GM11168 (cell line): ENCODE results near the gene ANKRD35.

Source experiments
- in situ Hi-C: fragments of 300-500 bp; cut with MboI; formaldehyde crosslinking; loops from one replicate; pipeline ENCODE4 v1.12.0; 2022; ENCODE audit warnings: low sequenced_read_pairs; ENCODE audit not compliant: unreplicated experiment

ANKRD35 gene

DNA sequence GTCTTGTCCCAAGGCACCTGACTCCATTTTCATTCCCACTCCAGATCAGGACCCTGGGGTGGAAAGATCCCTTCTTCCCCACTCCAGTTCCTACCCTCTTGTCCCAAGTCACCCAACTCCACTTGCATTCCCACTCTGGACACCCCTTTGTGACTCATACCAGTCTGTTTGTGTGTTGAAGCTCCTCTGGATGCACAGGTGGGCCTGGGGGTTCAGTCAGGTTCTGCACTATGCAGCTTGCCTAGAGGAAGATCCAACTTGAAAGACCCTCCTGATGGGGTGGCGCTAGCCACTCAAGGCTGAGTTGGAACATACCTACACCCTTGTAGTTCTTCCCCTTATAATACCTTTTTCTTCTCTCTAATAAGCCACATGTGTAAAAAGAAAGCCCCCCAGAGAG is 9.8 kb upstream of the ANKRD35 start:
- in situ Hi-C loops: no loop called here

DNA sequence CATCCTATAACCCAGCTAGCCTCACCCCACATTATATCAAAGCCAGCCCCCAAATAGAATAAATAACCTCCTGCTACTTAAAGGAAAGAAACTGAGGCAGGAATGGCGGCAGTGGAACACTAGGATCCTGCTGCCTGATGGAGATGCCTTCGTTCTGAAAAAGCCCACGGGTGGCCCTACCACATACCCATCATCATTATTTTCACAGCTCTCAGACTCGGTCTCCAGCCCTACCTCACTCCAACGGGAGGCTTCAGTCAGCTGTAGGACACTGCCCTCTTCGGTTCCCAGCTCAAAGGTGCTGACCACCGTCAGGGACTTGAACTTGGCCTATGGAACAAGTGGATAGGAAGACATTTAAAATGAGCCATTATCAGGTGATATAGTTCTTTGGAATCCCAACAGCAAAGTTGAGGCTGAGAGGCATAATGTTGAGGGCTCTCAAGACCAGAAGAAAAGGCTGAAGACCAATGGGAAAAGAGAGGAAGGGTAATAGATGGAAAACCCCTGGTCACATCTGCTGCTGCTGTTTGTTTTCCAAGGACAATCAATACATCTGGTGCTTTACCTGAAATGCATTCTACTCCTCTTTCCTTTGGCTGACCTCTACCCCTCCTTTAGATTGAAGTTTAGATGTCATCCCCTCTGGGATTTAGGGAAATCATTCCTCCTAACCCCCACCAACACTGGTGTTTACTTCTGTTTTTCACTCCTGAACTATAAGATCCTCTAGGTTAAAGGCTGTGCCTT is 7.8 kb upstream of the ANKRD35 start:
- in situ Hi-C loops: no loop called here

GRCh38 chr1:145892486-145893087 is 6.9 kb upstream of the ANKRD35 start:
- in situ Hi-C loops: no loop called here

DNA sequence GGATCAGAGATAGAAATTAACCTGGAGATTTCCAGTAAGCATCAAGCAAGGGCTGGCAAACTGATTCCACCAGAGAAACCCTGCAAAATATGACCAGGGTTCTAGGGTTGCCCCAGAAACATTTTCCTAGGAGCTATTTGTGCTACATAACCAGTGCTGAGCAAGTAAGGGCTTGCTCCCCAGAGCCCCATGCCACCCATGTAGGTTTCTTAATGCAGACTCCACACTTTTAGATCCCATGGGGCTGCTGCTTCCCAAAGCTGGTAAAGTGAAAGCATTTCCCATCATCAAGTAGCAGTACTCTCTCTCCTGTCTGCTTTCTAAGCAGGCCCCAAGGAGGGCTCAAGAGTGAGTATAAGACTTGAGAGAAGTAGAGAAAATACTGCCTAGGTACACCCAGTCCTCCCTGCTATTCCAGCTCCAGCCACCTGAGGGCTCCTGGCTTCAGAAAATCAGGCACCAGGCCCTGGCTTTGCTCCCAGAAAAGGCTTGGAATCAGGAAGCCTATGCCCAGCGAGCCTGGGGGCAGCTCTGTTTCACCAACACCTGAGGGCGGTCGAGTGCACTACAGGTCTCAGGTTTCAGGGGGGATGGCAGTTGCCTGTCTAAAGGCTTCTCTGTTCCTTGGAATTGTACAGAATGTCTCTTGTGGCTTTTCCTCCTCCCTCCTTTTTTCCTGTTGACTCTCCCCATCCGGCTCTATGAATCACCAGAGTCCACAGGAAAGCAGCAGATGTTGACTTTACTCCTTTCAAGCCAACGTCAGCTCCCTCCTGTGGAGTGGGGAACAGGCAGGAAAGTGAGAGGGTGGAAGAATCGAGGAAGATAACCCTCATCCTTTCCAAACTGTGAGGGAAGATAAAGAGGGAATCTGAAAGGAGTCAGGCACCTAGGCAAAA is 6.2 kb upstream of the ANKRD35 start:
- in situ Hi-C loops: no loop called here

GRCh38 chr1:145891143-145891542 is 5.5 kb upstream of the ANKRD35 start:
- in situ Hi-C loops: no loop called here

DNA sequence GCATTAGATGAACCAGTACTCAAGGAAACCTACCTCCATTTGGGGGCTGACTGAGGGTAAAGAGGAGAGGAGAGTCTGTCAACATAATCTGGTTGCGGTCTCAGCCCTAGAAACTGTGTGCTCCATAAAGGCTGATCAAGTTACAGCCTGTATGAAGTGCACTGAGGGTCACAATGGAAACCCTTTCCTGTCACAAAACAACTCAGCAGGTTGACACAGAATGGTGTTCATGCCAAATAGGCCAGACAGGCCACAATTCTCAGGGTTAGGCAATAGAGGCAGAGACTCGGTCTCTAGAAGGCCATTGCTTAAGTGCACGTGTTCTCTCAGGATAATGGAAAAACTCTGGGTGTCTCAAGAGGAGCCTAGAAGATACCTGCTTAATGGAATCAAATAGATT is 4.1 kb upstream of the ANKRD35 start:
- in situ Hi-C loops: no loop called here

DNA sequence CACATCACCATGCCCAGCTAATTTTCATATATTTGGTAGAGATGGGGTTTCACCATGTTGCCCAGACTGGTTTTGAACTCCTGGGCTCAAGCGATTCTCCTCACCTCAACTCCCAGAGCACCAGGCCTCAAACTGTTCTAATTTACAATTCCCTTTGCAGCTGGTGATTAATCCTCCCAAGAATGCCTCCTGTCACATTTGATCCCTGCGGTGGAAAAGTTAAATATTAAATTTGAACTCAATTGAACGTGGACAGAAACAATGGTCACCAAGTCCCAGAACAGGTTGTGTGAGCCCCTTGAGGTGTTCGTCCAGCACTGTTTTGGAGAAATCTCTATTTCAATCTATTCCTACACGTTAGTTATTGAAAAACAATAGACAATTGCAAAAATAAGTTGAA is 2.0 kb upstream of the ANKRD35 start:
- in situ Hi-C loops: no loop called here

DNA sequence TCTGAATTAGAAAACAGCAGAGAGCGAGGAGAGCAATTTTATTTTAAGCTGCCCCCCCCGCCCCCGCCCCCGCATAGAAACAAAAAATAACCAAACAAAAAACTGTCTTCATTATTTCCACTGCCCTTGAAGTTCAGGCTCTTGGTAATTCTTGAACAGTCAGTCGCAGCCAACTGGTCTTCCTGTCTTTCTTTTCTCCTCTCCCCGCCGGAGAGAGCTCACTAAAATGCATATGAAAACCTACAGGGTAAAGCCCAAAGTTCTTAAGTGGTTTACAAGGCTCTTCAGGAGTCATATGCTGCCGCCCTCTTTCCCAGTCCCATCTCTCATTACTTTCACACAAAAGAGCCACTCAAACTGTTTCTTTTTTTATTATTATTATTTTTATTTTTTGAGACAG is 1.1 kb upstream of the ANKRD35 start:
- in situ Hi-C loops: no loop called here

GRCh38 chr1:145886390-145886789 is 724 bp upstream of the ANKRD35 start:
- in situ Hi-C loops: no loop called here

- in situ Hi-C loops: no loop called here
These were observed 991 bp downstream of the ANKRD35 start for GRCh38 chr1:145884675-145885074.

DNA sequence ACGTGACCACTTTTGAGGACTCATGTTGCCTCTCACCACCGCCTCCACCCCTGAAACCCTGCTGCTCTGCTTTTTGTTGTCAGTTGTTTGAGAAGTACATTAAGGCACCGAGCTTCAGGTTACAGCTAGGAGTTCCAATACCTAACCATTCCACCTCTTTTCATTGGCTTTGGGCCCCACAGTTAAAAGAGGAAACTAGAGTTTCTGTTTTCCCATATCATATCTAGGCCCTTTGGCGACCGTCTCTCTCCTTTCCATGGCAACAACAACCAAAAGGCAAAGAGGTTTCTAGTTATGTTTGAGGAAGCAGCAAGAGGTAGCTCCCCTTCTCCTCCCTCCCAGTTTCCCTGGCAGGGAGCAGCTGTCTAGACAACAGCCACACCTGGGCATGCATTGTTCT is 5.9 kb downstream of the ANKRD35 start:
- in situ Hi-C loops: no loop called here

DNA sequence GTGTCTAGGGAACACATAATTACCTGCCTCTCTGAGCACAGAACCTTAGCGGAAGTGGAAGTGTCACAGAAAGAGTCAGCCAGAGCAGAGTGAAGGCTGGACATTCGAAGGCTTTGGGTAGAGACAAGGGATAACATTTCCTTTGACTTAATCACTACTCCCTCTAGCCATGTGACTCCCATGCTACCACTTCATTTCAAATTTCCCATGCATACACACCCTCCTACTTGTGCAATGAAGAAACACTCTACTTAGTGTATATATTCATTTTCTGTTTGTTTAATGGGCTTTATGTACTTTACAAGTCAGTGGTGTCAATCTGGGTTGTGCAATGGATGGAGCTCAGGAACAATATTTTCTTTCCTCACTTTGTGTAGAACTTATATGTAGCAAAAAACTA is 6.9 kb downstream of the ANKRD35 start:
- in situ Hi-C loops: no loop called here

GRCh38 chr1:145877923-145878486 is 7.7 kb downstream of the ANKRD35 start:
- in situ Hi-C loops: no loop called here

- in situ Hi-C loops: no loop called here
These were observed 11.0 kb downstream of the ANKRD35 start for GRCh38 chr1:145874646-145875045.

DNA sequence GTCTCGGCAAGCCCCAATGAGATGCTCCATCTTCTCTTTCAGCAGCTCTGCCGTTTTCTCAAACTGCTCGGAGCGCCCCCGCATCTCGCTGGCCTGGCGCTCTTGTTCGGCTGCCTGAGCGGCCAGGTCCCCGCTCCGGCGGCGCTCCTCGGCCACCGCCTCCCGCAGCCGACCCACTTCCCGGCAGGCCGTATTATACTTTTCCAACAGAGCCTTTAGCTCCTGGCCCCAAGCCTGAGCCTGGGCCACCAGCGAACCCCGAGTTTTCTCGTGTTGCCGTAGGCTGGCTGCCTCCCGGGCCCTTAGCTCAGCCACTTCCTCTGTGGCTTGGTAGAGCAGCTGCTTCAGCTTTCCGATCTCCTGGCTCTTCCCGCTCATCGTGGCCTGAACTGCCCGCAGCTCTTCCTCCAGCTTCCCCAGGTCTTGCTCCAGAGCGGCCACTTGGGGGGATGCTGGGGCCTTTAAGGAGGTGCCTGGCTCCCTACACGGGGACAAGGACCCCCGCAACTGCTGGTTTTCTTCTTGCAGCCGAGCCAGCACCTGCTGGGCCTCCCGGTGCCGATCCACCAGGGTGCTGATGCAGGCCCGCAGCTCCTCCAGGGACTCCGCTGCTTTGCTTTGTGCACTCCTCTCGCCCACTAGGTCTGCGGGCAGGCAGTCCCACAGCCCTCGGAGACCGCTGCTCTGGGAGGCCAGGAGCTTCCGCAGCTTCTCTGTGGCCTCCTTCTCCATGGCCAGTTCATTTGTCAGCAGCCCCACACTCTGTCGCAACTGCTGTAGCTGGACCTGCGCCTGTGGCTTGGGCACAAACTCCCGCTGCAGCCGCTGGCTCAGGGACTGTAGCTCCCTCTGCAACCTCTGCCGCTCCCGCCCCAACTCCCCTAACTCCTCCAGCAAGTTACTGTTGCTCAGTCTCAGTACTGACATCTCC is 13.4 kb downstream of the ANKRD35 start:
- in situ Hi-C loops: no loop called here

DNA sequence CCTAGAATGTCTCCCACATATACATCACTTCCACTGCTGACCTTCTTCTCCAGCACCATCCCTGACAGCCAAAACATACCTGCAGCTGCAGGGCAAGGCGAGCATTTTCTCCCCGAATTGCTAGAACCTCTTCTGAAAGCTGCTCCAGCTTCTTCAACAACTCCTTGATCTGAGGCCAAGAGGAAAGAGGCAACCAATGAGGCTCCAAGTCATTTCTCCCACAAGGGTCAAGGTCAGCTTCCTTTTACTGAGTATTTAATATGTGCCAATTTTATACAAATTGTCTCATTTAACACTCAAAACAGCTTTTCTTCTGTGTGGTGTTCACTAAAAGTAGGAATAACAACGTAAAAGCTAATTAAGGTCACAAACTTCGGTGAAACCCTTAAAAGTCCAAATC is 17.4 kb downstream of the ANKRD35 start:
- in situ Hi-C loops: no loop called here

- in situ Hi-C loops: no loop called here
These were observed 22.2 kb downstream of the ANKRD35 start for GRCh38 chr1:145863282-145864018.

DNA sequence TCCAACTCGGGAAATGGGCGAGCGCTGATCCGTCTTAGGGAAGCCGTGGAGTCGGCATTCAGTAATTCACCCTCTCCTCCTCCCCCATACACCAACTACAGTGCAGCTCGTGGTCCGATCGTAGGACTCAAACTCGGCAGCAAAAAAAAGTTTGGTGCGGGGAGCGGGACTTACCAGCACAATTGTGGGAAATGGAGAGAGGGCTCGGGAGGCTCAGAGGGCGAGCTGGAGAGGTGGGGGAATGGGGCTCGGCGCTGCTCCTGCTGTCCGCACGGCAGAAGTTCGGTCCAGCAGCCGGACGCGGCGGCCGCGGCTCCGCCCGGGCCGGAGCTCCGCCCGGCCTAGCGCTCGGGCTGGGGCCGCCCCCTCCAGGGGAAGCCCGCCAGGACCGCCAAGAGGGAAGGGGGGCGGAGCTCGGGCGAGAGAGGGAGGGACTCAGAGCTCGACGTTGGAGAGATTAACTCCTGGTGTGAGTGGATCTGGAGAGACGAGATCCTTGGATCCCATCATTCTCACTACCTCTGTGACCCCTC is 26.1 kb downstream of the ANKRD35 start:
- in situ Hi-C loops: loop anchor here (10.0 kb wide), 1 partner anchor 155 kb away; no protein-coding TSS in a partner anchor
